Raji (cell line): Measurements from ENCODE around the gene MEIKIN.

Experiments used
- POLR2A ChIP-seq: IDR thresholded peaks from 2 replicates; pipeline ENCODE4 v1.6.1; 2011; ENCODE audit warnings: low read depth, low read length, control low read depth; ENCODE audit not compliant: insufficient read depth

The MEIKIN gene

DNA sequence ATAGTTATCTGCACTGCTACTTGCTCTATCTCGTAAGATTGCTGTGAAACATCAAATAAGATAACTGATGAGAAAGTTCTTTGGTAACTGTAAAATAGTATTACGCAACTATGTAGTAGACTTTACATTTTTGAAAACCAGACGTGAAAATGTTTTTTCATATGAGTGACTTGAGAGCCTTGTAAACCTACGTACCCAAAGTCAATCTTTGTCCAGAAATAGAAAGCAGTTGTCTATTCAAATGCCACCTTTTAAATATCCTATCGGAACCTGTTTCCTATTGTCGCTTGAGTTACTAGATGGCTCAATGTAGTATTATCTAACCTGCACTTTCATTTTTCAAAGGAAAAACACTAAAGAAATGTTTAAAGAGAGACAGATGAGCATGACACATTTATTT, 150.2 kb downstream of the MEIKIN start:
- no peak for TF ChIP-seq POLR2A

DNA sequence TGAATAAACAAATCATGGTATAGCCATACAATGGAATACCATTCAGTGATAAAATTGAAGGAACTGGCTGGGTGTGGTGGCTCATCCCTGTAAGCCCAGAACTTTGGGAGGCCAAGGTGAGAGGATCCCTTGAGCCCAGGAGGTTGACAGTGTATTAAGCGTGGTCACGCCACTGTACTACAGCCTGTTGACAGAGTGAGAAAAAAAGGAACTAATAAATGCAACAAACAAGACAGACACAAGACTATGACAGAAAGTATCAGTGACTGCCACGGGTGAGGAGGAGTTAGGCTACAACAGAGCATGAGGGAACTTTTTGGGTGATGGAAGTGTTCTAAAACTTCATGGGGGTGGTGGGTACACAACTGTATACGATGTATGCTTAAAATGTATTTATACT, 150.9 kb downstream of the MEIKIN start:
- no peak for TF ChIP-seq POLR2A

DNA sequence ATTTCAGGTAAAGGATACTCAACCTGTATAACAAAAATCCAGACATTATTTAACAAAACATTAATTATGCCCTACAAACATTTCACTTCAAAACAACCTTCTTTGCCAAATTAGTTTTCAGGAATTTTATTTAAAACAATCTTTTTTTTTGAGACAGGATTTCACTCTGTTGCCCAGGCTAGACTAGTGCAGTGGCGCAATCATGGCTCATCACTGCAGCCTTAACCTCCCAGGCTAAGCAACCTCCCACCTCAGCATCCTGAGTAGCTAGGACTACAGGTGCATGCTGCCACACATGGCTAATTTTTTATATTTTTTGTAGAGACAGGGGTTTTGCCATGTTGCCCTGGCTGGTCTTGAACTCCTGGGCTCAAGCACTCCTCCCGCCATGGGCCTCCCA, 152.6 kb downstream of the MEIKIN start:
- no peak for TF ChIP-seq POLR2A

DNA sequence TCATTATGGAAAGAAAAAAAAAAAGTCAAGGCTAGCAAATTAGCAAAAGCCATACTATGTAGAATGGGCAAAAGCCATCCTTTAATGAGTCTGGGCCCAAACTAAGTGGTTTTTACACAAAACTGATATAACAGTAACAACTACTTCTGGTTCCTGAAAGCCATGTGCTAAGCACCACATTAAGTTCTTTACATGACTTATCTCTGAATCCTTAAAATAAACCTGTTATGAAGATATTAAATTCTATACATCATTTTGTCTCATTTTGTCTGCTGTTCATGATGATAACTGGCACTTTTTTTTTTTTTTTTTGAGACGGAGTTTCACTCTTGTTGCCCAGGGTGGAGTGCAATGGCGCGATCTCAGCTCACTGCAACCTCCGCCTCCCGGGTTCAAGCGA, 153.6 kb downstream of the MEIKIN start:
- TF ChIP-seq POLR2A, result no peak

DNA sequence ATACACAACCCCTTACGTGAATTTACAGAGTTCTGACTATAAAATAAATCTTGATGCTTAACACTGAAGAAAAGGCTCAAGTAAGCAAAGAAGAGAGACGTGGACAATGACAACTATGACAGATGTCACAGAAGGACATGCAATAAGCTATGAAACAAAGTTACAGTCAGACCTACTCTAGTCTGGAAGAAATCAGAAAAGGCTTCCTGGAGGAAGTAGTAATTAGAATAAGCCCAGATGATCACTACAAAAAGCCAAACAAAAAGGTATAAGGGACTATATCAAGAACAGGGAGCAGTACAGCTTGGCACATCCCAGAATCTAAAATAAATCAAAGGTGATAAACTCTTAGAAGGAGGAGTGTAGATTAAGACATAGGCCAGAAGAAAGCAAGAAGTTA, 154.9 kb downstream of the MEIKIN start:
- no peak for TF ChIP-seq POLR2A

DNA sequence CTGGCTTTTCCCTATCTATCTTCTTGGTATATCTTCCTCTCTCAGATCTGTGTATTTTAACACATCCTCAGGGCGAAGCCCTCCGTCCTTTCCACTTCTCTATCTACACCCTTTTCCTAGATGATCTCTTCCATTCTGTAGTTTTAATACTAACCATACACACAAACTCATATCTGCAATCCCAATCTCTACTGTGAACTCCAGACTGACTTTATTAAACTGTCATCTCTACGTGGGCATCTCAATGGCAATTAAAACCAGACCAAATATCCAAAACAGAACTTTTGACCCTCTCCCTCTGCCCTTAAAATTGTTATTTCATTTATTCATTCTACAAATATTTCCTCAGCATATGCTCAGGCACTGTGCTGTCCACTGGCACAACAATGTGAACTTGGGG, 155.7 kb downstream of the MEIKIN start:
- no peak for TF ChIP-seq POLR2A

DNA sequence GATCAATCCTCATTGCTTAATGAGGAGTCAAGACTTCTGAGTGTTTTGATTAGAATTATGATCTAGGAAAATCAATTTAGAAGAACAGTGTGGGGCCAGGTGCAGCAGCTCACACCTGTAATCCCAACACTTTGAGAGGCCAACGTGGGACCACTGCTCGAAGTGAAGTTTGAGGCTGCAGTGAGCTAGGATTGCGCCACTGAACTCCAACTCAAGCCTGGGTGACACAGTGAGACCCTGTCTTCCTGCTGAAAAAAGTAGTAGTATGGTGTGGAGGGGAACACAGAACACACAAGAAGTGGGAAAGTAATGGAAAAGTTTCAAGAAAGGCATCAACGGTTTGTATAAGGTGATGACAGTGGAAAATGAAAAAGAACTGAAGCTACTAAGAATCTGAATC, 157.7 kb downstream of the MEIKIN start:
- TF ChIP-seq POLR2A, result no peak

DNA sequence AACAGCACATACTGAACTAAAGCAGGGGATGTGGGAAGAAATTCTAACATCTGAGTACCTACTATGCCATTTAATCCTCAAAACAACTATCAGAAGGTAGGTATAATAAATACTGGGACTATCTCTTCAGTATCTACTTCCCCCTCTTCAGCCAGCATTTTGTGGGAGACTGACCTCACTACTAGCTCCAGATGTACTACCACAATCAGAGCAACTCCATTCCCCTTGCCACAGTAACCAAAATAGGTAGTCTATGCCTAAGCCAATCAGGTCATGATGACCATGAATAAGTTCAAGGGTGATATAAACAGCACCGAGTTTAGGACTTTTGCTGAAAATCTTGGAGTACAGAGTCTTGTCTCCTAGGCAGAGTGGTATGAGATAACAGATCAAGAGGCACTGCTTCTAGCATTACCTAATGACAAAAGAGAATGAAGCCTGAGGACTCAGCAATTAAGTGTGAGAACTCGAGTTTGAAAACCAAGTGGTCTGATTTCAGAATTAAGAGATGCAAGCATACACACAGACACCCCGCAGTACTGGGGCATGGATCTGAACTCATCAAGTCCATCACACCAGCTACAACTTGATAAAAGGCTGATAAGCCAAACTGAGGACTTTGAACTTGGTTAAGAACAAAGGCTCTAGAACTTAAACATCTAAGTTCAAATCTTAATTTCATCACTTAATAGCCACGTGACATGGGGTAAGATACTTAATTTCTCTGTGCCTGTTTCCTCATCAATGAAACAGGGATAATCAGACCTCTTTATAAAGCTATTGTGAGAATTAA, 158.4 kb downstream of the MEIKIN start:
- no peak for TF ChIP-seq POLR2A

DNA sequence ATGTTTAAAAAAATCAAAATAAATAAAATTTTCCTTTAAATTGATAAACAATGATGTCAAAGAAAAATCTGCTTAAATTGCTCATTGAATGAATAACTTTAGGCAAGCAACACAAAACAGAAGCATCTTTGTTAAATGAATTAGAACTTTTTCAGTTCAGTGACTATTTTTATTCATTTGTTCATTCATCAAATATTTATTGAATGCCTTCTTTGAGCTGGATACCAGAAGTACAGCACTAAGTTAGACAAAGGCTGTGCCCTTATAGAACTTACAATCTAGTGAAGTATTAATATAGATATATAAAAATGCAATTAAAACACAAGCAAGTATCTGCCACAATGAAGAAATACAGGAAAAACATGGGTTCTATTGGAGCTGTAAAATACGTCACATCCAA, 159.4 kb downstream of the MEIKIN start:
- TF ChIP-seq POLR2A, result no peak

DNA sequence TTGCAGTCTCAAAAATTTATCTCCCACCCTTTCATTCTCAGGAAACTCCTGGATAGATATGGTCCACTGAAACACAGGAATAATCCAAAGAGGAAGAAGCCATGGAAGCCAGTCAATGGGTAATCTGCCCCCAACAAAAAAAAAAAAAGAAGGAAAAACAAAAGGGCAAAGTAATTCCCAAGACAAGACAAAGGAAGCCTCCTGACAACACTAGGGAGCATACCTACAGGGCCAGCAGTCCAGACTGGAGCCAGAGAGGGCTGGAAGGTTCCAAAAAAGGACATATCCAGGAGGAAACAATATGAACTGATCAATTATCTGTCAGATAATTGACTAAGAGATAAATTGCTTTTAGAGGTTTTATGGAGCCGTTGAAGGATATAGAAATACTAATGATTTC, 161.6 kb downstream of the MEIKIN start:
- TF ChIP-seq POLR2A, result no peak

DNA sequence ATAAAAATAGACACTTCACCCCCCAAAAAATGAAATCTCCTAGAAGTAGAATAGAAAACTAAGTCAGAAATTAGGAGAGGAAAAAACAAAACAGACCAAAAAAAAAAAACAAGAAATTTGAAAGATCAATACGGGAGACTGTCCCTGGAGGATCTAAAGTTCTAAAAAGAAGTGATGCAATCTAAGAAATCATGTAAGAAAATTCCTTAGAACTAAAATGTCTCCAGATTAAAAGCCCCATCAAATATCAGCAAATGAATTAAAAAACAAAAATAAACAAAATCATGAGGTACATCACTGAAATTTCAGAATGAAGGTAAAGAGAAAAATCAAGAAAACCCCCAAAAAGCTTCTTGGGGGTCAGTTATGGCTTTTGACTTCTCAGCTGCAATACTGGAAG, 162.1 kb downstream of the MEIKIN start:
- no peak for TF ChIP-seq POLR2A

DNA sequence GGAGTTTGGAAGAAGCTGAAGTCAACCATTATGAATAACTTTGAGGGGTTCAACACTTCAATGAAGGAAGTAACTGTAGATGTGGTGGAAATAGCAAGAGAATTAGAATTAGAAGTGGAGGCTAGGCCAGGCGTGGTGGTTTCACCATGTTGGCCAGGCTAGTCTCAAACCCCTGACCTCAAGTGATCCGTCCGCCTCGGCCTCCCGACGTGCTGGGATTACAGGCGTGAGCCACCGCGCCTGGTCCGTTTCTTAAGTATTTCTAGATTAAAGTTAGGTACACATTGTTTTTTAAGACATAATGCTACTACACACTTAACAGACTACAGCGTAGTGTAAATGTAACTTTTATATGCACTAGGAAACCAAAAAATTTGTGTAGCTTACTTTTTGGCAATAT, 162.7 kb downstream of the MEIKIN start:
- TF ChIP-seq POLR2A, result no peak

DNA sequence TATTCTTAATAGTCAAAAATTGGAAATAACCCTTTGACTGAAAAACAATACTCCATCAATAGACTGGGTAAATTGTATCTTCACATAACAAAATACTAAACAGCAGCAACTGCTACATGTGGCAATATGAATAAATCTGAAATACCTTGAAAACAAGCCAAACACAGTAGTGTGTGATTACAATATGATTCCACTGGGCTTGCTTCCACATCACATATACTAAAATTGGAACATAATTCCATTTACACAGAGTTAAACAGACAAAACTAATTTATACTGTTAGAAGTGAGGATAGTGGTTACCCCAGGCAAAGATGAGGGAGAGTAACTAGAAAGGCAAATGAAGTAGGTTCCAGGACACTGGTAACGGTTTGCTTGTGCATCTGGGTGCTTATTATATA, 169.0 kb downstream of the MEIKIN start:
- no peak for TF ChIP-seq POLR2A

DNA sequence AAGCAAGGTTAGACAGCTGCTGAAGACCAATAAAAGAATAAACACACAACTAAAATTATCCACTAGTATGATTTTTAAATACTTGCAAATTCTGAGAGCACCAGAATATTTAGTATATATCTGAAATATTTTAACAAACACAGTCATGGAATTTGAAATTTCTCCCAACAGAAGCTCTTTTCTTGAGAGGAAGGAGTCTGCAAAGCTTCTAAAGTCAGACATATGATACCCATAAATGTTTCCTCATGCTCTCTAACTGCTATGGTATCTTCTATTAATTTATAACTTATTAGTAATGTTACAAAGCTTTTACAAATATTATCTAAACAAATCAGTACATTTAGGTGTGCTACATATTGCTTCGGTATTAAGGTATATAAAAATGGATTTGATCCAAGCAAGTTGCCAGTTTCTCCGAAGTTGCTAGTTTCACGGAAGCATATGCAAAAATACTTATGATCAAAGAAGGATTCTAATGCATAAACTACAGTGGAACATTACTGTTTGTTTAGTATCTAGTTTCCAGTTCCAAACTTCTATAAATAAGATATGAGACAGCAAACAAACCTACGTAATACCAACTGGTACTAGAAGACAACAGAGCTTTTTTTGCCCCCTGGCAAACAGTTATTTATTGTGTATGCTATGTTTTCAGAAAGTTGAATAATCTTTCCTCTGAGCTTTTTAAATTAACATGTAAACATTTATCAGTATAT, 170.7 kb downstream of the MEIKIN start:
- TF ChIP-seq POLR2A, result no peak

DNA sequence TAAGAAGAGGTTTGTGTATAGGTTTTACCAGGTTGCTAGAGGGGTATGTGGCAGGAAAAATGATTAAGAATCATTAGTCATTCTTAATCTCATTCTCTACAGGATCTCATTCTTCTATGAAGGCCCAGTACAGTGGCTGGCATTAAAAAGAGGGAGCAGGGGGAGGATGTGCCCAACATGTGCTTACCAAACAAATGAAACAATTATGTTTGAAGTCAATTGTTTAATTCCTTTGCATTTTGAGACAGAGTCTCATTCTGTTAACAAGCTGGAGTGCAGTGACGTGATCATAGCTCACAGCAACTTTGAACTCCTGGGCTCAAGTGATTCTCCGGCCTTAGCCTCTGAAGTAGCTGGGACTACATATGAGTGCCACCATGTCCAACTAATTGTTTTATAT, 171.7 kb downstream of the MEIKIN start:
- TF ChIP-seq POLR2A, result no peak

DNA sequence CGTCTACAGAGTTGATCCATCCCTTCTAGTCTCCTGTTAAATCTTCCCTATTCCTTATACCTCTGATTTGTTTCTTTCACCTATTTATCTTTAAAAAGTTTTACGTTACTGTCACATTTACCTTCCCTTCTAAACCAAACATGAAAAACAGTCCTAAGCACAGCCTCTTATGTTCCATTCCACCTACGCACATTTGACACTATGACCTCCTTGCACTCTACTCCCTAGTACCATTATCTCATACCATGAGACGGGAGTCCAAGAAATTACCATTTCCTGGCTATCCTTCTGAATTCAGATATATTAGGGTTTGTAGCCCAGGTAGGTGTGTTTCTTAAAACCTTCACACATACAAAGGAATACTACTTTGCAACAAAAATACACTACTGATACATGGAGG, 173.8 kb downstream of the MEIKIN start:
- TF ChIP-seq POLR2A, result no peak

DNA sequence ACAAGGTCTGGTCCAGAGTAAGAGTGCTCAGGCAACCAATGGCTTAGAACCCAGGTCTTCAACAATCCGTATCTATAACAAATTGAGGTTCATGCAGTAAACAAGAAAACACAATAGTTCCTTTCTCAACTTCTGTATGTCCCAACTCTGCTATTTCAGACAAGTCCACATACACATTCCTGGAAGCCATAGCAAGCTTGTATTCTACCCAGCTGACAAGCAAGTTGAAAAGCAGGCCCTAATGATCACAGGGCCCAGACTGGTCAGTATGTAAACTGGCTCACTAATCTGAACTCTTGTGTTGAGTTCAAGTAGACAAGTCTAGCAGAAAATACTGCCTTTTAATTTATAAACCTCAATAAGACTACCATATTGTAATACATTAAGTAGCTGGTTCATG, 175.5 kb downstream of the MEIKIN start:
- no peak for TF ChIP-seq POLR2A

DNA sequence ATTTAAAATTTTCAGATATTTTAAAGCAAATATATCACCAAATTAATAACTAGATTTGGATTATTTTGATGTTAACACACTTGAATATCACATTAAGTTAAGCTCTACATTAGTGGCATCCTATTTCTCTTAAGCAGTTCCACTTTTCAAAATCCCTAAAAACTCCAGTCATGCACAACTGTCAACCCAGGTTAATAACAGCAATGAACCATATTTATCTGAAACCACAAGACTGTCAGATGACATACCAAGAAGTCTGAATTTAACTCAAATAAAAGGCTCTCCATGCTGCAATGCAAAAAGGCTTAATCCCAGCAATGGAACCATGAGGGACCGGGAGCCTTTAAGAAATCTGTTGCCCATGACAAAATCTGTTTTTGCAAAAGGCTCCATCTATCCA, 176.1 kb downstream of the MEIKIN start:
- no peak for TF ChIP-seq POLR2A

DNA sequence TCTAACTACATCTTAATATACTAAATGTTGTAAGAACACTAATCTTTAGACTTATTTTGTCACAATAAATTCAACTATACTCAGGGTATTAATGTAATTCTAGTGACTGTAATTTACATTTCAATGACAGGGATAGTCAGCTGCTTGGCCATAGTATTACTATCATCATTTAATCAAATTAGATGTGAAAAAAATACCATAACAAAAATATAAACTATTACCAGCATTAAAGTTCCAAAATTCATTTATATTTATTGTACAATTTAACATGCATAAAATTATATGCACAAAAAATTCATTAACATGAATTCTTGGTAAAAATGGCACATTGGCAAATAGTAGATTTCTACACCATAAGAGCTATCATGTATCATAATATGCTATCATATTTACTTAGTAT, 177.6 kb downstream of the MEIKIN start:
- no peak for TF ChIP-seq POLR2A
